Activated T-cell treated with anti-CD3 and anti-CD28 coated beads, Interleukin-2, amount 50 U/mL, for 48 hours (primary cell): Measurements from ENCODE around the gene WWOX.

Experiments used
- DNase-seq, 2 experiments: peaks; one replicate each; pipeline ENCODE4 v3.0.0-alpha.2; 2020

WWOX gene

DNA sequence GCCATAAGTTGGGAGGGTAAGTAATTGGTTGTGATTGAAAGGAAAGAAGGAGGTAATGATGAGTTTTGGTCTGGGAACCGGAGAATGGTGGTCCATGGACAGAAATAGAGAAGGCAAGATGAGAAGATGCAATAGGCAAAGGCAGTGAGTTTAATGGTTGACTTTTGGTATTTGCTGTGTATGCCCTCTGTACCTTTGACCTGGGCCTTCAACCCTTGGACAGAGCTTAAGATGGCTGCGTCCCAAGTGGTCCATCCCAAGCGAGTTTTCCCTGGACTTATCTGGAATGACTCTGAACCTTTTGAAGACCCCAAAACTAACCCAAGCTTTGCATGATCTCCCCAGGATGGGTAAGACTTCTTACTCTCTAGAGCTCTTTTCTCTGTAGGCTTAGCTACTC lies 836.6 kb downstream of the WWOX start:
- DNase-seq: no peak

DNA sequence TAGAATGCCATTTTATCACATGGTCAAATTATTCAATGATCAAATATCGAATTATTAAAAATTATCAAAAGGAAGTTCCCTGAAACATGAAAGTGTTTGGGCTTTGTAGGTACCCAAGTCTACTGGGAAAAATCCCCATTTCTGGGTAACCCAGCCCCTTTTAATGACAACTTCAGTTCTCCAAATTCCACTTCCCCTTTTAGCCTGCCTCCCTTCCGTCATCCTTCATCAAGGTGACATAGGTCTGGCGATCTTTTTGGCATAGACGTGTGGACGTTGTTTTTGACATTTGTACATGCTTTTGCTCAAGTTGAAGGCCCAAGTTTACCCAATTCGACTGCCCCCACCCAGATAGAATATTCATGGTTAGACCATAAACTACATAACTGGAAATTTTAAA lies 840.1 kb downstream of the WWOX start:
- DNase-seq: no peak

DNA sequence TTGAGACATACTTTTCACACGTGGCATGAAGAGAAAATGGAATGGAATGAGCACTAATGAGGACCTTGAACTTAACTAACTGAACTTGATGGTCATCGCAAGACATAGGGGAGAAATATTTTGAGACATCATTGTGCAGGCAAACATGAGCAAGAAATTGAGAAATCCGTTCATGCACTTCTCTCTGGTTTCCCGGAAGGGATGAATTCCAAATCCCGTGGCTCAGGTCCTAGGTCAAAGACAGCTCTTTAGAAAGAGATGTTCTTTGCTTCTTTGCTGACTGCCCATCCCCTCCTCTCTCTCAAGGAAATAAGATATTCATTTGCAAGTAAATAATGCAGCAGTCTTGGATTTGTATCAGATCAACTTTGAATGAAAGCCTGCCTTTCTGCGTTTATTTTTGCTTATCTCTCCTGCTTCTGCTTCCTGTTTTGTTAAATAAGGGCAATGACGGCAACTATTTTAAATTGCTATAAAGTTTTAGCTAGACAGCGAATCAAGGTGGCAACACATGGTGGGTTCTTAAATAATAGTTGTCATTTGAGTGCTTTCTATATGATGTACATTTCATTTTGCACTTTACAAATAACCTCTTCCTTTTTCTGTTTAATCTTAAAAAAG lies 843.3 kb downstream of the WWOX start:
- no peak for DNase-seq

DNA sequence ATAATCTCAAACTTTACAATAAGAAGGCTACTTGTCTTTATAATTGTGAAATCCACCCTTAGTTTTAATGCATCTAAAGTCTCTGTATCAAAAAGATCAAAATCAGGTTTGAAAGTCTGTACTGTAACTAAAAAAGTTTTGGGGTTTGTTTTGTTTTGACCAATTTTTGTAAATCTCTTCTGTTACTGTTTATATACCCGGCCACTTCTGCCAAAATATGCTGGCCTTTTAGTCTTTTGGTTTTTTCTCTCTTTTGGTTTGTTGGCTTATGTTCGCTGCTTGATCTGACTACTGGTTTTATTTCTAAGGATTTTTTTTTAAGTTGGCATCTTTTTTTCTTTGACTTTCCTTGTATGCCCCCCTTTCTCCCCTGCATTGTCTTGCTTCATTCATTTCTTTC lies 845.9 kb downstream of the WWOX start:
- no peak for DNase-seq

DNA sequence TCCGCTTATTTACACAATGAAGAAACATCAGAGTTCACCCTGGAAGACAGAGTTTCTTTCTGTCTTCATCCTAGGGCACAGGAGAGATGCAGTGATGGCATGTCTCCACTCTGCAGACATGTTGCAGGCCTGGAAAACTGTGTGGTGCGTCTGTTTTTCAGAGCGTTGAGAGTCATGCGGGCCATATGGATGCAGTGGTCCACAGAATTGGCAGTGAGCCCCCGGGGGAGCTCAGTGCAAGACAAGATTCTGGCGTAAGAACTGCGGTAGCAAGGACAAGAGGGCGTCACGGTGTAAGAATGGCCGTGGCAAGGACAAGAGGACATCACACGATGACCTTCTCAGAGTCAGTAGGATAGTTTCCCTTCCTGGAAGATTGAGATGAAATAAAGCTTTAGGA lies 847.1 kb downstream of the WWOX start:
- DNase-seq: no peak

DNA sequence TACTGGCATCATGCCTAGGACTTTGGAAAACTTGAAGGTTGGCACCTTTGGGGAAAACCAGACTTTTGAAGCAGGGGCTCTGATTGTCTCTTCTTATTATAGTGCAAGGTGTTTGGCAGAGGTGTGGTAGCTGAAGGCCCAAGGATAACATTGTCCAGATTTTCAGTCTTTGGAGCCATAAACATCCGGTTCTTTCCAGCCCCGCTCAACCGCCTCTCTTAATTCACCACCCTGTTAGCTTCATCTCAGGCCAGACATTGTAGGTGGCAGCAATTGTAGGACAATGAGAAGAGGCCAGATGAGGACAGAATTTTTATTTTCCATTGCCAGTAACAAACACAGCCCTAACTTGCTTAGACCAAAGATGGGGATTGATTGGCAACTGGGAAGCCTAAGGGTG lies 851.3 kb downstream of the WWOX start:
- DNase-seq: no peak

DNA sequence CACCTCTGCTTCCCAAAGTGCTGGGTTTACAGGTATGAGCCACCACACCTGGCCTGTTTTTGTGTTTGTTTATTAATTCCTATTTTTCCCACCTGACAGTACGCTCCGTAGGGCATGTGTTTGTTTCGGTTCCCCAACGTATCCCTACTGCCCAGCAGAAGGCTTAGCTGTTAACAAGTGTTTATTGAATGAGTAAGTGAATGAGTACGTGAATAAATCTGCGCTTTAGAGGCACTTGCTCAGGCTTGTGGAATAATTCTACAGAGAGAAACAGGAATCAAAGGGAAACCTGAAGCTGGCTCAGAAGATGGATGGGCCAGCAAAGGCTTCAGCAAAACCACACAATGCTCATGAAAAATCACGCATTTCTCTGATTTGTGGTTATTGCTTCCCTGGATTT lies 853.2 kb downstream of the WWOX start:
- DNase-seq: no peak

DNA sequence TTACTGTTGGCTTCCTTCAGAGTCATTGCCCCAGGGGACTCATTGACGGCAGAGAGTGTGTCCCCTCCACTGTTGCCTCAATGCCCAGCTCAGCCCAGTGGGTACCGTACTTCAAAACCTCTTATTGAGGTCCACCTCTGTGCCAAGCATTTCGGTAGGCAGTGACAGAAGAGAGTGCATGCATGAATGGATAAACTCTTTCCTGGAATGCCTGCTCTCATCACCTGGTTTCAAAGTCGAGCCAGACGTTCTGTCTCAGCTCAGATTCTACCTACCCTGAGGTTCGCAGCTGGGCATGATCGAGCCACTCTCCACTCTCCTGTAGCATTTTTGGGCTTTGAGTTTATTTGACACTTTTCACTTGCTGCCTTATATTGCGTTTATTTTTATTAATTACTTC lies 854.1 kb downstream of the WWOX start:
- DNase-seq: no peak

DNA sequence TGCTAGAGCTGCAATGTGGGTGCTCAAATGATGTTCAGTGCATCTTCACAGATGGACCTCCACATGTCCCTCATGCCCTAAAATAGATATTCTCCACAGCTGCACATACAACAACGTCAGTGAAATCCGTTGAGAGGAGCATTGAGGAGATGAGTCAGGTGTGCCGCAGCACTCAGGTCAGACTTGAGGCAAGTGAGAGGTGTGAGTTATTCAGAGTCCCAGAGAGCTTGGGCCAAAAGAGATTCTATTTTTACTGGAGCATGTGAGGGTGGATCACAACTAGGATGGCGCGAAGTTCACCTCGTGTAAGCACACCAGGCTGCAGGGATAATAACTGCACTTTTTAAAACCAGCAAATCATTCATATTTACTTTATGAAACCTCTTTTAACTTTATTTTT lies 855.8 kb downstream of the WWOX start:
- DNase-seq: no peak

DNA sequence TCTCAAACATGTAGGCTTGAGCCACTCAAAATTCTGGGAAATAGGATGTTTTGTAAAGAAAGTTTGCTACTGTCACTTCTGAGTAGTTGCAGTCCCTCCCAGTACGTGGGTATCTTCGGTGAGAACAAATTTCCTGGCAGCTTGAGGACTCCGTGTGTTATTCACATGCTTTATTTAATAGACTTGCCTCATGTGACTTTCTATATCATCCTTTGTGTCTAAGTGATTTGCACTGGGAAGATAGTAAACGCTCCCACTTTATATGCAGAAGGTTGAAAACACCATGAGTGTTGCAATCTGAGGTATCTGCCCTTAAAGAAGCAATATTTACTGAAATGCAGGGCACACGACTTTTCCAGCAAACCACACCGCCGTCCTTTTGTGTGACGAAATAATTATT lies 857.4 kb downstream of the WWOX start:
- DNase-seq: no peak

DNA sequence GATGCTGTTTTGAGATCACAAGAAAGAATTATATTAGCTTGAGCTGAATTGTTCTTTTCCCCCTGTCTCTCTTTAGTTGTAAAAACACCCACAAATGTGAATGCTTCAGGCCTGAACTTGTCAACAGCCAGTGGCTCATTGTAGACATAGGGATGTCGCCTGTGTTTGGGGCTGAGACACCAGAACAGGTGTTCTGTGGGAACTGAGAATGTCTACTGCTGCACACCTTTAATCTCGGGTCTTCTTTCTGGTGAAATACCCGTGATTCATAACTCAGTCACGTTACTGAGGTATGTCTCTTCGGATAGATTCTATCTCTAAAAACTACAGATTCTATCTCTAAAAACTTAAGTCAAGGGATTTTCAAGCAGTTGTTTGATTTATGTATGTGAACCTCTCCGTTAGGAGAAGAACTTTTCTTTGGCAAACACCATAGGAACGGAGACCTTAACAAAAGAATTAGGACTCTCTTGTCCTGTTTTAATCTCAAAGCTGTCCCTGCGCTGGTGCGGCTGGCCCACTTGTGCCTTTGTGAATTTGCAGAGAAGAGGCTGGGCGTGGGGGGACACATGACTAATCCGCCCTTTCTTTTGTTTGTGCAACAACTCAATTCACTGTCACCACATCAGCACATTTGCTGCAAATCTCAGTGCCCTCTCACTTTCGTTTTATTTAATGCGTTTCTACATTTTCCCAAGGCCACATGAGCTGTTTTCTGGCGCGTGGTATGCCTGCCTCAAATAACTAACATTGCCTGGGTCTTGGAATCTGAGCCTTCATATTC lies 858.1 kb downstream of the WWOX start:
- DNase-seq: peak; percentile 41 to 44

DNA sequence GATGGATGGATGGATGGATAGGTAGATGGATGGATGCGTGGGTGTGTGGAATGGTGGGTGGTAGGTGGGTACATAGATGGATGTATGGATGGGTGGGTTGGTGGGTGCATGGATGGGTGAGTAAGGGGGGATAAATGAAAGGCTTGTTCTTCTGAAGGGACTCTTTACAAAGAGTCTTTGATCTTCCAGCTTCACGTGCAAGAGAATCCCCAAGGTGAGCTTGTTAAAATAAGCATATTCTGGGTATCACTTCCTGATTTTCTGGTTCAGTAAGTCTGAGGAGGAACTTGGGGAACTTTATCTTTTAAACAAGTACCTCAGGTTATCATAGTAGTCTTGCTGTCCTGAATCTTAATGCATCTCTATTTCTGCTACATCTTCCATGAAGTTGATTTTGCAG lies 862.0 kb downstream of the WWOX start:
- DNase-seq: no peak

DNA sequence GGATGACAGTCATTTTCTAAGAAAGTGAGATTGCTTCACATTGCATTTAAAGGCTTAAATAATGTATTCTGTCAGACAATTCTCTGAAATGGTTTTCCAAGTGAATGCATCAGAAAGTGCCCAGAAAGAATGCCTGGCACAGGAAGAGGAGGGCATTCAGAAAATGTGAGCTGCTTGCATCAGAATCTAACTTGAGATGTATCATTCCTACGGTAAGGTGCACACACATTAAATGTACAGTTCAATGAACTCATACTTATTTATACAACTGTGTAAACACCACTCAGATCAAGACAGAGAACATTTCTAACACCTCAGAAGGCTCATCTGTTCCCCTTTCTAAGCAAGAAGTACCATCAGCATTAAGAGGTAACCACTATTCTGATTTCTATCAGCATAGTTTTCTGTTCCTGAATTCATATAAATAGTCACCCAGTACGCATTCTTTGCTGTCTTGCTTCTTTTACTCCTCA lies 863.0 kb downstream of the WWOX start:
- DNase-seq: no peak

DNA sequence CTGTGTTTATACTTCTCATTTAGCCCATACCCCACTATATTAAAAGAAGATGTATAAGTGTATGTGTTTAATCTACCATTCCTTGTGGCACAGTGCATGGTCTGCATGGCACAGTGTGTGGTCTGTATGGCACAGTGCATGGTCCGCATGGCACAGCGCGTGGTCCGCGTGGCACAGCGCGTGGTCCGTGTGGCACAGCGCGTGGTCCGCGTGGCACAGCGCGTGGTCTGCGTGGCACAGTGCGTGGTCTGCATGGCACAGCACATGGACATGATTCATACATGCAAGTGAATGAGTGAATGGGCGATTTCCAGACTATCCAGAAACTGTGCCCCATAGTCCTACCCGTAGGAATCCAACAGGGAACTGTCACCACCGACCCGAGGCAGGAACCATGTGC lies 868.5 kb downstream of the WWOX start:
- DNase-seq: no peak

DNA sequence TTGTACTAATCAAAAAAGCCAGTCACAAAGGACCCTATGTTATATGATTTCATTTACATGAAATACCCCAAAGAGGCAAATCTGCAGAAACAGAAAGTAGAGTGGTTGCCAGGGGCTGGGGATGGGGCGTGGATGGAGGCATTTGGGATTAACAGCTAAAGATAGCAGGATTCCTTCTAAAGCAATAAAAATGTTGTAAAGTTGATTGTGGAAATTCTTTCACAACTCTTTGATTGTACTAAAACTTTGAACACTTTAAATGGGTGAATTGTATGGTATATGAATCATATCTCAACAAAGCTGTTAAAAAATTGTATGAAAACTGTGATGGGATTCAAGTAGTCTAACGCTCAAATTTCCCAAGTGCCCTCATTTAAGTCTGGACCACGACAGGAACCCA lies 870.3 kb downstream of the WWOX start:
- DNase-seq: no peak

DNA sequence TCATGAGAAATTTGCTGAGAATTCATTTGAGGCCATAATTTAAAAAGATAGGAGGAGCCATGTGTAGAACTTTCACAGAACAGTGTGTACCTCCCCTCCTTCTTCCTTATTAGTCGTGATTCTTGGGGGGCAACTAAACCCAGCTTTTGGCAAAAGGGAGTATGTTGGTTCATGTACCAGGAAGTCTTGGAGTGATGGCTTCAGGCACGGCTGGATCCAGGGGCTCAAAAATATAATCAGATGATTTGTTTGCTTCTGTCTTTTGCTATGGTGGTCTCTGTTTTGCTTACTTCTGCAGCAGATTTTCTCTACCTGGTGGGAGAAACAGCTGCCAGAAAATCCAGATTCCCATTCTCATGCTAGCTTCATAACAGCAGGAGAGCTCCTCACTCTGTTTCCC lies 871.2 kb downstream of the WWOX start:
- DNase-seq: no peak

DNA sequence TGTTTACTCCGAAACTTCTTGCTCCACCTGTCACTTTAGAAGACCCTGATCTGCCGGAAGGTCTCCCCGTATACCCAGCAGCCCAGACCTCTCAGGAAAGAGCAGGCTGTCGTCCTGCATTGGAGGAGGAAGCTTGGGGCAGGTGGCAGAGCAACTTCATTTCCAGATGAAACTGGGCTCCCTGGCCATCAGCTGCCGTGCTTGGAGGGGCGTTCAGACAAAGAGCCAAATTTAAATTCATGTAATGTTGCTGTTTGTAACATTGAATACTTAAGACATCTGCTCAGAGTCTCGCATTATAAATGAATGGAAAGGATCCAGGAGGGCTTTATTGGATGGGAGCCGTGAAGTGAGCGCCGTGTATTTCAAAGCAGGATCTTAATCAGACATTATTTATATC lies 872.6 kb downstream of the WWOX start:
- DNase-seq: no peak

DNA sequence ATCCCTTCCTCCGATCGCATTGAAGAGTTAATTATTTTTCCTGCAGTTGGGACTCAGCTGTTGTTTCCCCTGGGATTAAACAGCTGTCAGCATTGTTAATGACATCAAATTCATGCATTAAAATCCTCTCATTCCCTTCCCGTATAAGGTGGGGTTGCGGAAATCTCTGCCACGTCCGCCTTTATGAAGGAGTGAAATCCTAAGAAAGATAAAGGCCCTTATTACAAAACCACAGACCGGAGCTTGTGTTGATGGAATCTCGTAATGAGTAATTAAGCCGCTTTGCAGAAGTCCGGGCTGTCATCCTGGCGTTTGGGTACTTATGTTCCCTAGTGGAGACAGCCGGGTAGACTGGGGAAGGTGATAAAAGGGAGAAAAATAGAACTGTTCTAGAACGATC lies 873.5 kb downstream of the WWOX start:
- no peak for DNase-seq

DNA sequence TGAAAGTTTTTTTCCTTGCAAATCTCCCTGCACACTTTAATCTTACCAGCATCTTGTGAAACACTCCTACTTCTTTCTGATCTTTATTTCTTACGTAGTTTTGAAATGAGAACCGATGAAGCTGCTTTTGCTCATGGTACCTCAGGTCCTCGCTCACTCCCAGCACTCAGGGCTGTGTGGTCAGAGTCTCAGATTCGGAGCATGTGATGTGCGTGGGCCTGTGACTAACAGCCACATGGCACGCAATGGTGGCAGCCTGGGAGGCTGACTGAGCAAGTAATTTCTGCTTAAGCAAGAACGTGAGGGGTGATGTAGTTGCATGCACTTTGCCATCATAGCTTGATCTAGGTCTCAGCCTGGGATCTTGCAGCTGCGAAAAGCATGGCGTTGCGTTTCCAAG lies 876.8 kb downstream of the WWOX start:
- peak; percentile 45 to 64 for DNase-seq

DNA sequence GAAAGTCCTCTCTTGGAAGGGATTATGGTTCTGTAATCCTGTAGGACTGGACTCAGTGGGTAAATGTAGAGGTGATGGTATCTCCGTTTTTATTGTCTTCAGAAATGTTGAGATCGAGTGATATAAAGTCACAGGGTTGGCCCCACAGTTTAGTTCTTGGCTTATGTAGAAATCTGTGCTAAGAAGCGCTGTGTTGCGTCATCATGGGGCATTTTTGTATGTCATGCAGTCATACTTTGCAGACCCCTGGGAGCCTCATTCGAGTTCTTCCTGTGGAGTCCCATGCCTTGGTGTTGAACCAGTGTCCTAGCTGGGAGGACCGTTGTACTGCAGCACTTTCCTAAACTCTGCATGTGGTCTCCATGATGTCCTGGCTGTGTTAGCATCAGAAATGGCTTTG lies 881.4 kb downstream of the WWOX start:
- DNase-seq: no peak

DNA sequence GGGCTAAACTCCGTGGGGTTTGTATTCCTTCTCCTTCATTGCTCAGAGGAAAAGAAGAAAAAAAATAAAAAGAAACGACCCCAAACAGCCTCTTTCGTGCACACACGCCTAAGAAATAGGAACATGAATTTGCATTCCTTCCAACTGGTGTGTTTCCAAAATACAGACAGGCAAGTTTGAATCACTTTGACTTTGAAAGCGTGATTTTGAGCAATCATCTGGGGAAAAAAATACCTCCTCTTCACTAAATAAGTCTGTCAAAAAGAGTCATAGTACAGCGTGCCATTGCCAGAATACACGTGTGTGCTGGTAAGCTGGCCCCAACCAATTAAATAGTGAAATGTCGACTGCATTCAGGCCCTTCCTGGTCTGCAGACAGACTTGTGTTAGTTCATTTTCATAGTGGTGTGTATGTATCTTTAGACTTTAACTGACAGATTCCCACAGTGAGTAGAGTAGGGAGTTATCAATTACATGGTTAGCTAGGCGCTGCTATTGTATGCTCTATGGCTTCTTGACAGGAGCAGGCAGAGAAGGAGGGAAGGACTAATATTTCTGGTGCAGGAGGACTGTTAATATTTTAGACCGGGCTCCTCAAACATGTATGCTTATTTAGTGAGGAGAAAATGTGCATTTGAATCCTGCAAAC lies 882.8 kb downstream of the WWOX start:
- no peak for DNase-seq

DNA sequence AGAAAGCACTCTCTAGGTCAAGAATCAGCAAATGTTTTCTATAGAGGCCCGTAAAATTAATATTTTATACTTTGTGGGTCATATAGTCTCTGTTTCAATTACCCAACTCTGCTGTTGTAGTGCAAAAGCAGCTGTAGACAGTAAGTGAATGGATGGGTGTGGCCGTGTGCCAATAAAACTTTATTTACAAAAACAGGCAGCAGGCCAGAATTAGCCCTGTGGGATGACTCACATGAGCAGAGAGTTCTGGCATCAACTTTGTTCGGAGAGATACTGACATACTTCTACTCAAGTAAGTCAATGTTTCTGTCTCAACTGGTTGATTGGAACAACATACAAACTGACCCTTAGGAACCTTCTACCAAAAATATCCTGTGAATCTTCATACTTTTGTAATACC lies 884.9 kb downstream of the WWOX start:
- DNase-seq: no peak

DNA sequence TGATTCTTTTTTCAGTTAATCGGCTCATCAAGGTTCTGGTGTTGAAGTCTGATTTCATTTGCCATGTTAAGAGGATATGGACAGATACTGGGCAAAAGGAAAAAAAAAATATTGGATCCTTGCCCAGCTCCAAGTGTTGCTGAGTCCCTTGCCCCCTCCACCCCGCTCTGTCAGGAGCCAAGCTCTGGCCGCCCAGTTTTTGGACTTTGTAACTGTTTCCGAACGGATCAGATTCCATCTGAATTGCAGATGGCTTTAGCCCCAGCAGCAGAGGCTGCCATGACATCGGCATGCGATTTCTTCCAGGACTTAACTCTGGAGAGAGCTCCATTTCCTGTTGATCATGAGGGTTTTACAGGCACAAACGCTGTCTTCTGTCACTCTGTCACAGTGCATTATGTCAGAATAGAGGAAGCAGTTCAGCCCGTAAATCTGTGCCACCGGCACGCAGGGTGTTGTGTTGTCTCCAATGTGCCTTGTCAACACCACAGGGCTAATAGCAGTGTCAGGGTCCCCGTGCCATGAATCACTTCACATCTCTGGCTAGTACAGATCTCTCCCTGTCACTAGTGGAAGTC lies 885.5 kb downstream of the WWOX start:
- no peak for DNase-seq
